Measurements from ENCODE around the gene DEFB128.

Gene DEFB128

DNA sequence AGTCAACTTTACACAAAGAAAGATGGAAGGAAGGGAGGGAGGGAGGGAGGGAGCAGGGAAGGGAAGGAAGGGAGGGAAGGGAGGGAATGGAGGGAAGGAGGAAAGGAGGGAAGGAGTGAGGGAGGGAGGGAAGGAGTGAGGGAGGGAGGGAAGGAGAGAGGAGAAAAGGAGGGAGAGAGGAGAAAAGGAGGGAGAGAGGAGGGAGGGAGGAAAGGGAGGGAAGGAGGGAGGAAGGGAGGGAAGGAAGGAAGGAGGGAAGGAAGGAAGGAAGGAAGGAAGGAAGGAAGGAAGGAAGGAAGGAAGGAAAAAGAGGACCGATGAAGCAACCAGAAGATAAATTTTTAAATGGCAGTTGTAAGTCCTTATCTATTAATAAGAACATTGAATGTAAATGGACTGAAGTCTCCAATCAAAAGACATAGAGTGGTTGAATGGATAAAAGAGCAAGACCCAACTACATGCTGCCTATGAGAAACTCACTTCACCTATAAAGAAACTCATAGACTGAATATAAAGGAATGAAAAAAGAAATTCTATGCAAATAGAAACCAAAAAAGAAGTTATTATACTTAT lies 31.8 kb upstream of the DEFB128 start:
- no peak for TF ChIP-seq ZFX (IDR thresholded peaks at IDR 0.05; ENCODE audit: borderline replicate concordance)
- TF ChIP-seq, protein P1, sequence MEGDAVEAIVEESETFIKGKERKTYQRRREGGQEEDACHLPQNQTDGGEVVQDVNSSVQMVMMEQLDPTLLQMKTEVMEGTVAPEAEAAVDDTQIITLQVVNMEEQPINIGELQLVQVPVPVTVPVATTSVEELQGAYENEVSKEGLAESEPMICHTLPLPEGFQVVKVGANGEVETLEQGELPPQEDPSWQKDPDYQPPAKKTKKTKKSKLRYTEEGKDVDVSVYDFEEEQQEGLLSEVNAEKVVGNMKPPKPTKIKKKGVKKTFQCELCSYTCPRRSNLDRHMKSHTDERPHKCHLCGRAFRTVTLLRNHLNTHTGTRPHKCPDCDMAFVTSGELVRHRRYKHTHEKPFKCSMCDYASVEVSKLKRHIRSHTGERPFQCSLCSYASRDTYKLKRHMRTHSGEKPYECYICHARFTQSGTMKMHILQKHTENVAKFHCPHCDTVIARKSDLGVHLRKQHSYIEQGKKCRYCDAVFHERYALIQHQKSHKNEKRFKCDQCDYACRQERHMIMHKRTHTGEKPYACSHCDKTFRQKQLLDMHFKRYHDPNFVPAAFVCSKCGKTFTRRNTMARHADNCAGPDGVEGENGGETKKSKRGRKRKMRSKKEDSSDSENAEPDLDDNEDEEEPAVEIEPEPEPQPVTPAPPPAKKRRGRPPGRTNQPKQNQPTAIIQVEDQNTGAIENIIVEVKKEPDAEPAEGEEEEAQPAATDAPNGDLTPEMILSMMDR (IDR thresholded peaks at IDR 0.05), result no peak
- no peak overlapping the region for H3K27ac ChIP-seq

DNA sequence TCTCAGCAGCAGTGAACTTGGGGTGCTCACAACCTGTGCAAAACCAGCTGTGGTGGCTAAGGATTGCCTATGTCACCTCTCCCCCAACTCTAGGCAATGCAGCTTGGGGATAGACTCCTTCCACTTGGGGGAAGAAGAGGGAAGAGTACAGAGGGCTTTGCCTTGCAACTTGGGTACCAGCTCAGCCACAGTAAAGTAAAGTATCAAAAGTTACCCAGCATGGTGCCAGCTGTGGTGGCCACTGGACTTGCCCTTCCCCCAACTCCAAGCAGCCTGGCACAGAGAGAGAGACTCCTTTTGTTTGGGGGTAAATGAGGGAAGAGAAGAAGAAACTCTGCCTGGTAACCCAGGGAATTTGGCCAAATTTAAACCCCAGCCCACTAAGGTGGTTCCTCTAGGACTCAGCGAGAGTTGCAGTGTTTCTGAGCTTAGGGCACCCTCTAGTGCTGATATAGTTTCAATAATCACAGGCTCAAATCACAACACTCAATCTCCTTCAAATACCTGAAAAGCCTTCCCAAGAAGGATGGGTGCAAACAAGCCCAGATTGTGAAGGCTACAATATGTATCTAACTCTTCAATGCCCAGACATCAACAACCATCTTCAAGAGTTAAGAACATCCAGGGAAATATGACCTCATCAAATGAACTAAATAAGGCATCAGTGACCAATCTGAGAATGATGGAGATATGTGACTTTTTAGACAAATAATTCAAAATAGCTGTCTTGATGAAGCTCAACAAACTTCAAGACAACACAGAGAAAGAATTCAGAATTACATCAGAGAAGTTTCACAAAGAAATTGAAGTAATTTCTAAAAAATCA lies 30.0 kb upstream of the DEFB128 start:
- TF ChIP-seq ZFX (IDR thresholded peaks at IDR 0.05; ENCODE audit: borderline replicate concordance), result no peak
- TF ChIP-seq, protein P1 (IDR thresholded peaks at IDR 0.05), result peak; percentile 60
- no peak overlapping the region for H3K27ac ChIP-seq

DNA sequence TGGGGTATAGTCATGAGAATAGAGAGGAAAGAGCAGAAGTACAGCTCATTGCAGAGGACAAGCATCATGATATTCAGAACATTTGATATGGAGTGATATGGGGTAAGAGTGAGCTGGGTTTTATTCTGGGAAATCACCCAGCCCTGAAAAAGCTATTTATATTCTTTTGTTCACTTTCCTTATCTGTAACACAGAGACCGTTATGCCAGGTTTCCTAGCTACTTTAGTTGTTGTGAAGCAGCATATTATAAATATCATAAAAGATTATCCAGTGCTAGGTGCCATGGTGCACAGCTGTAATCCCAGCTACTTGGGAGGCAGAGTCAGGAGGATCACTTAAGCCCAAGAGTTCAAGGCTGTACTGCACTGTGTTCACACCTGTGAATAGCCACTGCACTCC lies 27.8 kb upstream of the DEFB128 start:
- no peak overlapping the region for H3K27ac ChIP-seq
- TF ChIP-seq ZFX (IDR thresholded peaks at IDR 0.05; ENCODE audit: borderline replicate concordance), result no peak
- TF ChIP-seq, protein P1 (IDR thresholded peaks at IDR 0.05), result no peak

DNA sequence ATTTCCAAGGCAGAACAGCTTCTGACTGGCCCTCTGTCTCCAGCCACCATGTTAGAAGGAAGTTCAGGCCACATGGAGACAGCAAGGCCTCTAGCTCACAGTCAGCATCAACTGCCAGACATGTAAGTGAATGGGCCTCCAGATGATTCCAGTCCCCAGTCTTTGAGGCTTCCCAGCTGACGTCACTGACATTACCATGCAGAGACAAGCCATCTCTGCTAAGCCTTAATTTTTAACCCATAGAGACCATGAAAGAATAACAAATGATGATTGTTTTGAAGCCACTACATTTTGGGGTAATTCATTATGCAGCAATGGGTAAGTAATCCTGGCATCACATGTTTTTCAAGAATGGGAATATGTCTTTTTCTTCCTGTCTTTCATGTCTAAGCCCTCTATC lies 26.3 kb upstream of the DEFB128 start:
- TF ChIP-seq ZFX (IDR thresholded peaks at IDR 0.05; ENCODE audit: borderline replicate concordance), result no peak
- TF ChIP-seq, protein P1 (IDR thresholded peaks at IDR 0.05), result no peak
- no peak overlapping the region for H3K27ac ChIP-seq

DNA sequence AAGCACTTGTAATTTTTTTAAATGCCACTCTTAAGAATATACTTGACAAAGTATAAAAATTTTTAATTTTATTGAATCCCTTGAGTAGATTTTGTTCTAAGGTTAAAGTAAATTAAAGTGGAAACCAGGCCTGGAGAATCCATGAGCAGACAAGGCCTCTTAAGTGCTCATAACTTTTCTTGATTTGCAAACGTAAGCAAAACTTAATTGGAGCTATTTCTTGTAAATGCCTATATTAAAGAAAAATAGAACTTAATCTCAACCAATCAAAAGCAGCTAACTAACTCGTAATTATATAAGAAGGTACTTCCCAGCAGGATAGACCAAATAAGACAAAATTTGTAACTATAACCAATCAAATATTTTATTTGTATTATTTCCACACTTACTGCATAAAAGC lies 24.9 kb upstream of the DEFB128 start:
- no peak overlapping the region for H3K27ac ChIP-seq
- TF ChIP-seq, protein P1 (IDR thresholded peaks at IDR 0.05), result no peak
- TF ChIP-seq ZFX (IDR thresholded peaks at IDR 0.05; ENCODE audit: borderline replicate concordance), result no peak

DNA sequence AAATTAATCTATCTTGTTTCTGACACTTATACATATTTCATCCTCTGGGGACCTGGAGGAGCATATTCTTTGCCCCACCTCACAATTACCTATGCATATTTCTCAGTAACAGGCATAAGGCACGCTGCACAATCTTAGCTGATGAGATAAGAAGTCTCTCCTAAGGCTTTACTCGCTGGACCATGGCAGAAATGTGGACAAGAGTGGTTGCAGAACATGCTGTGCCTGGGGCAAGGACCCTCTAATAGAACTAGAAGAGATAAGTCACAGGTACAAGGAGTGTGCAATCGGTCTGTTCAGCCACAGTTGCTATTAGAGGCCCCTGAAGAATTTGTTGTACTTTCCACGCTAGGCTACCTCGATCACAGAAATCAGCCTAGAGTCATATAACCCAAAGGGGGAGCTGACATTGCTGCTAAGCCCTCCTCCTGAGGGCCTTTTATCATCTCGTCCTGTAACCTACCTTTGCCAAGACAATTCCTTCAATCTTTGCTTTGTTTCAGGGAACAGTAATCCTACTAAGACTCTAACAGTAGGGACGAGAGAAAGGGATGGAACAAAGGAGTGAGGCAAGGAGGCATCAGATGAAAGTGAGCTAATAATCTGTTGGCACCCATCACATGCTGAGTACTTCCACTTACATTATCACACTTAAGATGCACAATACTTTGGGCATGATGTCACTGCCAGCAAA lies 21.4 kb upstream of the DEFB128 start:
- no peak overlapping the region for H3K27ac ChIP-seq
- TF ChIP-seq, protein P1 (IDR thresholded peaks at IDR 0.05), result no peak
- TF ChIP-seq ZFX (IDR thresholded peaks at IDR 0.05; ENCODE audit: borderline replicate concordance), result no peak

Measured in 22Rv1 (cell line).